GM10847 (cell line): ENCODE measurements around the gene DCDC2.

Experiments
- POLR2A ChIP-seq: IDR thresholded peaks from 2 replicates; pipeline ENCODE4 v1.6.1; 2011; ENCODE audit not compliant: insufficient read length; ENCODE audit errors: extremely low read depth

DCDC2 gene

DNA sequence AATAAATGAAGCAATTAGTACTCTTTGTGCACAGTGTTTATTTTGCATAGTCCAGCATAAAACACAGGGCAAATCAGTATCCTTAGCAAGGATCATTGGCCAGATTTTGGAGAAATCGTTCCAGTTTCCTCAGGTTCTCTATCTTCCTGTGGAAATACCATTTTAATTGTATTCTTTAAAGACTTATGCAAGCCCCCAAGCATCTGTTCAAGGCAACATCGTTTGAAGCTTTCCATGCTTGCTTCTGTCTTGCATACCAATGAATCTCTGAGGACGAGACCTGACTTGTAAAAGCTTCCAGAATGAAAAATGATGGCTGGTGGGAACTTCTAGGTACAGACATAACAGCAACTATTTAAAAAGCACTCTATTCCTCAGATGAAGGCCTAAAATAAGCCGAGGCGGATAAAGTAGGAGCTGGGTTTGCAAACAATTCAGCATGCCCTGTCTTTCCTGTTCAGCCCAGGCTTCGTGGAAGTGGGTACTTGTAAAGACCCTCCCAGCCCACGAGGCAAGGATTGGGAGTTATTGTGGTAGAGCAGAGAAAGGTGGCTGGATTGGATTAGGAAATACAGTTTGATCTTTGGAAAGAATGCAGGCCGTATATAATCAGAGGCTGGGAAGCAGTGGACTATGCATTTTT lies 210.2 kb downstream of the DCDC2 start:
- no peak for TF ChIP-seq POLR2A

DNA sequence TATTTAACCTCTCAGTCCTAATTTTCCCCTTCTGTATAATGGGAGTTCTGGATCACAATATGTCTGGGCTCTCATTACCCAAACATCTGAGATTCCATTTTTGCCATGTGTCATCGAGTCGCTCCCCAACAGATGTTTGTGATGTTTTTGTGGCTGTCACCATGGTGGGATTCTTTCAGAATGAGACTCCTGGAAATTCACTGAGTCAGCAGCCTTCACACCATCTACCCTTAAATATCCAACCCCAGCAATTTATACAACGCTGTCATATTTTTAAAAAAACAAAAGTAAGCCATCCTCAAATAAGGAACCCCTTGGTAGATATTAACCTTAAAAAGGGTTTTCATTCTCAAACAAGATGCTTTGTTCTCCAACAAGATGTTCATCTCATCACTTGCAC lies 211.0 kb downstream of the DCDC2 start:
- TF ChIP-seq POLR2A: no peak

DNA sequence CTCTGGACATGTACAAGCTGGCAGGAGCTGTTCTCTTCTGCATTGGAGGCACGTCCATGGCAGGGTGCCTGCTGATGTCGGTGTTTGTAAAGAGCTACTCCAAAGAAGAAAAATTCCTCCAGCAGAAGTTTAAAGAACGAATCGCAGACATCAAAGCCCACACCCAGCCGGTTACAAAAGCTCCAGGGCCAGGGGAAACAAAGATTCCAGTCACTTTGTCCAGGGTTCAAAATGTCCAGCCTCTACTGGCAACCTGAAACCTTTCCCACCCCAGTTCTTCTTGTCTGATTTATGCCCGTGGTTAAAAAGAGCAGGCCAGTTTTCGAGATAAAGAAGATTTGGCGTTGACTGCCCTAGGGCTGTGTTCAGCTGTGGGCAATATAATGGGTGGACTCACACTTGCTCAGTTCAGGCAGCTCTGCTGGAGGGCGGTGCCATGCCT lies 212.1 kb downstream of the DCDC2 start:
- no peak for TF ChIP-seq POLR2A

GRCh38 chr6:24140591-24140990 lies 217.3 kb downstream of the DCDC2 start:
- no peak for TF ChIP-seq POLR2A

GRCh38 chr6:24139639-24140038 lies 218.2 kb downstream of the DCDC2 start:
- no peak for TF ChIP-seq POLR2A

- TF ChIP-seq POLR2A: no peak
These were observed 218.8 kb downstream of the DCDC2 start for GRCh38 chr6:24139080-24139479.

DNA sequence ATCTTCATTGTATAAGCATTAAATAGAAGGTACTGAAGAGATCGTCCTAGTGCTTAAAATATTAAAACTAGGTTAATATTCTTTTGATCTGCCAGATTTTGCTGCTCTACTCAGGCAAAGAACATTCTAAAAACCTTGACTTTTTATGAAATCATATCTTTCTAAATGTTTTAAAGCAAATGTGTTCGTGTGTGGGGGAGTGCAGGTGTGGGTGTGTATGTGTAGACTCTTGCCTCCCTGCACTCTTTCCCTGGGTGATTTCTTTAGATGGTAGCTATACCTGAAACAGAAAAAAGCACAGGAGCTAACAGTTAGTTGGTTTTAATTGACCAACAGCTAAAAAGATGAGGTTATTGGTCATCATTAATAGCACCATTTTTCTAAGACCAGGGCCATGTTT lies 226.1 kb downstream of the DCDC2 start:
- TF ChIP-seq POLR2A: no peak

GRCh38 chr6:24127316-24127715 lies 230.5 kb downstream of the DCDC2 start:
- no peak for TF ChIP-seq POLR2A

DNA sequence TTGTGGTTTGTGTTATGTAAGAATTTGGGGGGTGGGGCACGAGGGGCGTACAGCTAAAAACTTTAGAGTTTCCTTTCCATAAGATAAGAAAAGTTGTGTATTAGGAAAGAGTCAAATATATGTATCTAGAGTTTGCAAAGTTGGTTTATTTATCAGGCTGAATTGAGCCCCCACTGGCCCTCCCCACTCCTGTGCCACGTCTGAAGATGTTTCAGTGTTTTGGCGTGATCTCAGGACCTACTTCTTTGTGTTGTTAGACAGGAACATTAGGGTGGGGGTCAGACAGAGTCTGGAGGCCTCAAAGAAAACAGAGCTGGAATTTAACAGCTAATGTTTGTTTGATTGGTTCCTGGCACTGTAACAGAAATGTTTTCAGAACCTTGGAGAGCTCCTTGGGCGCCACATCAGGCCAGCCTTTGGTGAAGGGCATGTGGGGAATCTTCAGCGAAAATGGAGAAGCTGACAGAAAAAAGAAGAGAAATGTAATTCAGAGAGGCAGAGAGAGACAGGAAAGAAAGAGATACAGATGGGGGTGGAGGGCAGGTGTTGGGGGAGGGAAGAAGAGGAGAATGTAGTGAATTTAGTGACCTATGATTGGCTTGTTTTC lies 231.2 kb downstream of the DCDC2 start:
- no peak for TF ChIP-seq POLR2A

GRCh38 chr6:24125980-24126379 lies 231.9 kb downstream of the DCDC2 start, which contains the start of gene NRSN1:
TSS of gene NRSN1 (plus strand) at chr6:24126215. CDS start at chr6:24134328, 8,113 bp downstream.
- no peak for TF ChIP-seq POLR2A

DNA sequence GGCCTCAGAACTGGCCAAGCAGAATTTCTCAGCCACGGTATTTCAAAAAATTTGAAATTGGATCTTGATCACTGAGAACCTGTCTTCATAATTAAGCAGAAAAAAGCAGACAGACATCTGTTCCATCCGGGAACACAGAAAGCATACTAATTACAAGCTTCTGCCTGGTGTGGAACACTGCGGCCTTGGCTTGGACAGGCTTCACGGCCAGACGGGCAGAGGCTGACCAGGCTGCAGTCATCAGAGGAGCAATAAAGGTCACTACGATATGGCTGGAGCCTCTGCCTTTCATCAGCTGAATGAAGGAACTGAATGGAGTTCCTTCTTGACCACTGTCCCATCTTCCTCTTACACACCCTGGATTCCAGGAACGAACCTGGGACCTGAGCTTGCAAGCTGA lies 235.7 kb downstream of the DCDC2 start:
- TF ChIP-seq POLR2A: no peak
